Middle frontal gyrus (tissue), 1 donor: ENCODE results near the gene B9D2.
"Not testable (repeated sequence)": the region's sequence is repeated elsewhere in the genome, so short reads cannot be mapped to it uniquely, and the experiment has no call there.

Experiments
- DNase-seq: peaks from one replicate; pipeline ENCODE4 v3.0.0-alpha.2; 2015; ENCODE audit warnings: low spot score; ENCODE audit errors: extremely low spot score

Gene B9D2

GRCh38 chr19:41391618-41392017 lies 27.7 kb upstream of the B9D2 start:
- DNase-seq = no peak

GRCh38 chr19:41386442-41386841 lies 22.5 kb upstream of the B9D2 start:
- no peak for DNase-seq

DNA sequence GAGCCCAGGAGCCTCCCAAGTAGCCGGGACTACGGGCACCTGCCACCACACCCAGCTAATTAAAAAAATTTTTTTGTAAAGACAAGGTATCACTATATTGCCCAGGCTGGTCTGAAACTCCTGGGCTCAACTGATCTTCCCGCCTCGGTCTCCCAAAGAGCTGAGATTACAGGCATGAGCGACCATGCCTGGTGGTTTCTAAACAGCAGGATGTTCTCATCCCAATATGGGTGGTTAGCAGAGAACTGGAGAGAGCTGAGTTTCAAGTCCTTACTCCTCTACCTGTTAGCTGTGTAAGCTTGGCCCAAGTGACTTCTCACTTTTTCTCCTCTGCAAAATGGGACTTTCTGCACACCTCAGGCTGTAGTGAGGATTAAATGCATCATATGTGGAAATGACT lies 20.4 kb upstream of the B9D2 start:
- DNase-seq = no peak

DNA sequence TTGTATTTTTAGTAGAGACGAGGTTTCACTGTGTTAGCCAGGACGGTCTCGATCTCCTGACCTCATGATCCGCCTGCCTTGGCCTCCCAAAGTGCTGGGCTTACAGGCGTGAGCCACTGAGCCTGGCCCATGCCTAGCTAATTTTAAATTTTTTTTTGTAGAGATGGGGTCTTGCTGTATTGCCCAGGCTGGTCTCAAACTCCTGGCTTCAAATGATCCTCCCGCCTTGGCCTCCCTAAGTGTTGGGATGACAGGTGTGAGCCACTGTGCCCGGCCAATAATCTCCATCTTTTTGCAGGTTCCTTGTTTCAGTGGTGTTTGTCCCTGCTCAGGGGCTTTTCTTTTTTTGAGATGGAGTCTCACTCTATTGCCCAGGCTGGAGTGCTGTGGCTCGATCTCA lies 17.6 kb upstream of the B9D2 start:
- DNase-seq = not testable (repeated sequence)

GRCh38 chr19:41377977-41378709 lies 14.2 kb upstream of the B9D2 start:
- DNase-seq = no peak

GRCh38 chr19:41376998-41377365 lies 13.0 kb upstream of the B9D2 start:
- no peak for DNase-seq

DNA sequence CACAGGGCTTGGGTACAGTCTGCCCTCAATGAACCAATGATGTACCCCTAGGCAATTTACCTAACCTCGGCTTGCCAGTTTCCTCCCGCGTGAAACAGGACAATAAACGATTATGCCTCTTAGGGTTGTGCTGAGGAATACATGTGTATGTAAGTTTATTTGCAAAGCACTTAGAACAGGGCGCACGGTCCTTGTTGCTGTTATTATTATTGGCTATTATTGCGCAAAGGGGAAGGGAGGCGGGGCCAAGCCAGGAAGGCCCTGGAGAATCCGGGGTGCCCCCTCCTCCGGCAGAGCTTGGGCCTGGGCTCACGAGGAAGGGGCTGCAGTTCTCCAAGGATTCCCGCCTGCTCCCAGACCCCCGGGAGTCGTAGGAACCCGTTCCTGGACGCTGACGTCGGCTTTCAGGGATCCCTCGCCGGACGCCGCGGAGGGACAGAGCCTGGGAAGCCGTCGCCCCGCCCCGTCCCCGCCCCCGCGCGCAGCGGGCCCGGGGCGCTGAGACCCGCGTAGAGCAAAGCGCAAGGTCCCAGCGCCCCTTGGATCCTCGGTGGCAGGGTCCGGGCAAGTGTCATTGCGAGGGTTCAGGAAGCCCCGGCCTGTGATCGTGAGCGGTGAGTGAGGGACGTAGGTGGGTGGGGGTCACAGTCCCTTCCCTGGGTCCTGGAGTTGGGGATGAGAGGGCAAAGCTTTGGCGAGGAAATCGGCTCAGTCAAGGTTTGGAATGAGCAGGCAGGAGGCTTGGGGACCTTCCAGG lies 12.5 kb upstream of the B9D2 start, which contains the start of gene TMEM91:
TSS of gene TMEM91 (plus strand) at position 293 of the 757 bp plus-strand sequence. CDS start 1,777 bp downstream, outside the sequence.
- DNase-seq = no peak

GRCh38 chr19:41373993-41374392 lies 10.0 kb upstream of the B9D2 start:
- peak; percentile 47 for DNase-seq

GRCh38 chr19:41372501-41372900 lies 8.6 kb upstream of the B9D2 start:
- no peak for DNase-seq

- no peak for DNase-seq
These were observed 7.6 kb upstream of the B9D2 start for GRCh38 chr19:41371541-41371940.

- not testable (repeated sequence) for DNase-seq
These were observed 7.2 kb upstream of the B9D2 start for GRCh38 chr19:41371119-41371518.

- no peak for DNase-seq
These were observed 5.8 kb upstream of the B9D2 start for GRCh38 chr19:41369769-41370168.

DNA sequence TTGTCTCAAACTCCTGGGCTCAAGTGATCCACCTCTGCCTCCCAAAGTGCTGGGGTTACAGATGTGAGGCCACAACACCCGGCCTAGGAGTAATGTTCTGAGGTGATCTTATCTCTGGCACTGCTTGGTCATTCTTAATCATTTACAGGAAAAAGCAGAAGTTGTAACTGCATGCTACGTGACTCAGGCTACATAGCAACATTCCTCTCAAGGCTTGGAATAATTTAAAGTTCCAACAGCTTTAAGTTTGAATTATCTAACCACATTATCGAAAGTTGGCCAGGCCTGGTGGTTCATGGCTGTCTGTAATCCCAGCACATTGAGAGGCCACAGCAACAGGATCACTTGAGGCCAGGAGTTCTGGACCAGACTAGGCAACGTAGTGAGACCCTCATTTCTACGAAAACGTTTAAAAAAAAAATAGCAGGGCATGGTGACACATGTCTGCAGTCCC lies 3.9 kb upstream of the B9D2 start:
- DNase-seq = no peak

- DNase-seq = no peak
These were observed 2.1 kb upstream of the B9D2 start for GRCh38 chr19:41366089-41366488.

DNA sequence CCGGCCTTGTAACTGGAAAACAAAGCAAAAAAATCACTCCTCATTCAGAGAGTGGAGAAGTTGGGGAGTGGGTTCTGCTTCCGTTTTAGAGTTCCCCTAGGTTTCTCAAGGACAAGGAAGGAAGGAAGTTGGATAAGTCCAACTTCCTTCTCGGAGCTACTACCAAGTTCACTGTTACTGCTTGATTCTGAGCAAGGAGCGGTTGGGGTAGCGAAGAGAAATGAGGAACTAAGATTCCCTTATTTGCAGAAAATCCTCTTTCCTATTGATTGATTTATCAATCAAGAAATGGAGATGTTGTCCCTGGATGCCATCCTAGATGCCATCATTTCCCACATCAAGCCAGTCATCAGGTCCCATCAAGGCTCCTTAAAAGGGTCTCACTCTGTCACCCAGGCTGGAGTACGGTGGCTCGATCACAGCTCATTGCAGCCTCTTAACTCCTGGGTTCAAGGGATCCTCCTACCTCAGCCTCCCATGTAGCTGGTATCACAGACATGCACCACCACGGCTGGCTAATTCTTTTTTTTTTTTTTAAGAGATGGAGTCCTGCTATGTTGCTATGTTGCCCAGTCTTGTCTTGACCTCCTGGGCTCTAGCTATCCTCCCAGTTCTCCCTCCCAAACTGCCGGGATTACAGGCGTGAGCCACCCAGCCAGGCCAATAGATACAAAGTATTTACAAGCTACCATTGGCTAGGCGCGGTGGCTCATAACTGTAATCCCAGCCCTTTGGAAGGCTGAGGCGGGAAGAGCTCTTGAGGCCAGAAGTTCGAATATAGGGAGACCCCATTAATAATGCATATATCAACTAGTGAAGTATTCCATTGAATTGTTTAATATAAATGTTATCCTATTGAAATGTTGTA lies 809 bp upstream of the B9D2 start:
- no peak for DNase-seq

GRCh38 chr19:41363371-41363752 lies 587 bp downstream of the B9D2 start:
- DNase-seq = no peak

DNA sequence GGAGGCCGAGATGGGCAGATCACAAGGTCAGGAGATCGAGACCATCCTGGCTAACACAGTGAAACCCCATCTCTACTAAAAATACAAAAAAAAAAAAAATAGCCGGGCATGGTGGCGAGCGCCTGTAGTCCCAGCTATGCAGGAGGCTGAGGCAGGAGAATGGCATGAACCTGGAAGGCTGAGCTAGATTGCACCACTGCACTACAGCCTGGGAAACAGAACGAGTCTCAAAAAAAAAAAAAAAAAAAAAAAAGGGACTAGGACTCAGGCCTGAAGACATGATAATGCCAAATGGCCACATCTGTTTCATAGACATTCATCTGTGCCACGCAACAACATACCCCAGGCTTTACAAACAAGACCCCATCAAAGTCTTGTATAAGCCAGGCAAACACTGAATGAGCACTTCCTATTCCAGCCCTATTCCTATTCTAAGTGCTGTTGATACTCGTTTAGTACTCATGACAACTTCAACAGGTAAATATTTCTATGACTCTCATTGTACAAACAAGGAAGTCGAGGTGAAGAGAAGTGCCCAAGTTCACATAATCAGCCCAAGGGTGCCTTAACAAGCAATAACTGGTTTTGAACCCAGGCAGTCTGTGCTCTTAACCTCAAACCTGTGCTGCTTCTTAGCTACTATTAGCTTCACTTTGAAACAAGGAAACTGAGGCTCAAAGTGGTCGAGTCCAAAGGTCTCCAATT lies 1.7 kb downstream of the B9D2 start:
- DNase-seq = no peak

- no peak for DNase-seq
These were observed 4.2 kb downstream of the B9D2 start for GRCh38 chr19:41359741-41360140.

- DNase-seq = no peak
These were observed 6.2 kb downstream of the B9D2 start for GRCh38 chr19:41357746-41358145.

- no peak for DNase-seq
These were observed 6.8 kb downstream of the B9D2 start for GRCh38 chr19:41356984-41357739.
